ENCODE measurements around the gene PLEKHM3.

Gene PLEKHM3

DNA sequence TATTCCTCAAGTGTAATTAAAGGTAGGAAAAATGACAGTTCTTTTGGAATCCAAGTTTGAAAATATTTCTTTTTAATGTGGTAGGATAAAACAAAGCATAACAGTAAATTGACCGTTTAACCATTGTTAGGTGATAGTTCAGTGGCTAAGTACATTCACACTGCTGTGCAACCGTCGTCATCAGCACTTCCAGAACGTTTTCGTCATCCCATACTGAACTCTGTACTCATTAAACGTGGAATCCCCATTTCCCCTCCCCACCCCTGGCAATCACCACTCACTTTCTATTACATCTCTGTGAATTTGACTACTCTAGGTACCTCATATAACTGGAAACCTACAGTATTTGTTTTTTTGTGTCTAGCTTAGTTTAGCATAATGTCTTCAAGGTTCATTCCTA lies 222.7 kb downstream of the PLEKHM3 start:
- DNase-seq (ENCODE audit: low read depth in 2 of 2, low spot score in 1 of 2): no peak

DNA sequence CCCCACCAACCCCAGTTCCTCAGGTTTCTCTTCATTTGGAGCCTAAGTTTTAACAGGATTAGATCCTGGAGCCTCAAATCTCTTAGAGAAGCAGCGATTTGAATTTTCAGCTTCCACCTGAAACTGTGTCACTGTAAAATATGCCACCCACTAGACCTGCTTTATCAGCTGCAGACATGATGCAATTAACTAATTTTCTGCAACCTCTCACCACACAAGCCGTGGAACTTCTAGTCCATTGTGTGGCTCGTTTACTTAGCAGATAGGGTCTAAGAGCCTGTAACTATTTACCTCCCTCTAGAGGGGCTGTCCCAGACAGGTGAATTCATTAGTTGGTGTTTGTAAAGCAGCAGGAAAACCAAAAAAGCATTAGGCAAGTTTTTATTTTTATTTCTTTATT lies 224.1 kb downstream of the PLEKHM3 start:
- DNase-seq (ENCODE audit: low read depth in 2 of 2, low spot score in 1 of 2): no peak

DNA sequence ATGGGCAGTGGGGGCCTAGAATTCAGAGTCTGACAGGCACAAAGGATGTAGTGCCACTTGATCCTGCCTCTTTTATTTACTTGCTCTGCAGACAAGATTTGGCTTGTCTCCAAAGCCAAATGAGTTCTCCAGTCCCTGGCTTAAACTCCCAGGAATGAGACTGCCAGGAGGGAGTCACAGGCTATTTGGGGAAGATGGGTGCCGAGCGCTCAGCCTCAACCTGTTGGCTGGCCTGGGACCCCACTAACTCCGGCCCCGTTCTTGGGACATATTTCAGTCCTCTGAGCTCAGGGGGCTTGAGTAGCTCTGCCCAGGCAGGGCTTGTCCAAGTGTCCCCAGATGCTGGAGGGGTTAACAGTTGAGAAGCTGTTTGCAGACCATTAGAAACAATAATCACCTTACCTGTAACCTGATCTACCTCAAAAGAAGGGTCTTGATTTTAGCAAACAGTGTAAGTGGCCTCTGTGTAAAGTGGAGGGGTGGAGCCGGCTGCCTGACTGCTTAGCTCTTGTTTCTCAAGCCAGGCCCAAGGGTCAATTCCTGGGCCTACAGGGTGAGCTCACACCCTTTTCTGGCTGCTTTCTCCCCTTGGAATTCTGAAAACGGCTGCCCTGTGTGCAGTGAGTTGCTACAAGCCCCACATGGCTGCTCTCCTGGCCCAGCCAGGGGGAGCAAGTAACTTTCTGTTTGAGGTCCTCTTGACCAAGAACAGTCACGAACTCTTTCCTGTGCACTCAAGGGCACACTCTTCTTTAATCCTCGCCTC lies 228.6 kb downstream of the PLEKHM3 start:
- DNase-seq (ENCODE audit: low read depth in 2 of 2, low spot score in 1 of 2): no peak

DNA sequence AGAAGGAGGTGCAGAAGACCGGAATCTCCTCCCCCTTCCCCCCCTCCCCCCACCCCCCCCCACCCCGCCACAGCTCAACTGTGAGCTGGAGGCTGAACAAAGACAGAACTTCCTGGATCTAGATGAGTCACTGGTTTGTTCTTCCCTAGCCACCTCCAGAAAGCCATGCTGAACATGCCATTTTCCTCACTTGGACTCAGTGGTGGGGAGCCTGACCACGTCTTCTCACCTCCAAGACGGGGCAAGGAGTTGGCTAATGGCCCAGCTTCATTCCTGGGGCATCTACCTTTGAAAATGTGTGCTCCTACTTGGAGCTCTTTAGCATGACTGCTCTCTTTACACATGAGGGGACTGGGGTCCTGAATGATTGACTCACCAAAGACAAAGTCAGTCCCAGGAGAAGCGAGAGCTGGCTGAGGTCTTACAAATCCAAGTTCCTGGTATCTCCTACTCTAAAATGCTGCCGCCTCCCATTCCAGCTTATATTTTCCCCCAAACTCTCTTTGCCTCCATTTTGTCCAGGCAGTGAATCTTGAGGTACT lies 233.0 kb downstream of the PLEKHM3 start:
- DNase-seq (ENCODE audit: low read depth in 2 of 2, low spot score in 1 of 2): no peak

DNA sequence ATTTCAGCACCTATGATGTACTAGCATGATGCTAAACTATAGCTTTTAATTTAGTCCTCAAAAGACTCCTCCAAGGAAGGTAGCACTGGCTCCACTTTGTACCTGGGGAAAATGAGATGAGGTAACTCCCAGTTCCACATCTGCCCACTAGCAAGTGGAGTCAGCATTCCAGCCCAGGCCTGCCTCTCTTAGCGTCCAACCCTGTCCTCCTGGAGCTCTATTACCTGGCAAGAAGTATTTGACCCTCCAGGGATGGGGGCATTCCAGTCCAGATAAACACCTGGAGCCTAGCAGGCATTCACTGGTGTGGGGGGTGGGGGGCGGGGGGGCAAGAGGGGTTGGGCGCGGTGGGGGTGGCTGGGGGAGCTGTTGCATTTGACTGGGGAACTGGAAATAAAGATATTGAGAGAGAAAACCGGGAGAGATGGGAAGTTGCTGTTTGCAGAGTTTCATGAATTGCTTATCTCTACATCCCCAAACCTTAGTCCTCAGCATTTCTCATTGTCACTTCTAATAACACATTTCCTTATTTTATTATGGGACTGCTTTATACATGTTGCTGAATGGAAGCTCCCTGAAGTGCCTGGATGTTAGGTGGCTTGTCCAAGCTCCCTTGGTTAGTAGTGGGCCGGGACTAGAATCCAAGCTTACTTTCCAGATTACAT lies 233.6 kb downstream of the PLEKHM3 start:
- no peak for DNase-seq (ENCODE audit: low read depth in 2 of 2, low spot score in 1 of 2)

DNA sequence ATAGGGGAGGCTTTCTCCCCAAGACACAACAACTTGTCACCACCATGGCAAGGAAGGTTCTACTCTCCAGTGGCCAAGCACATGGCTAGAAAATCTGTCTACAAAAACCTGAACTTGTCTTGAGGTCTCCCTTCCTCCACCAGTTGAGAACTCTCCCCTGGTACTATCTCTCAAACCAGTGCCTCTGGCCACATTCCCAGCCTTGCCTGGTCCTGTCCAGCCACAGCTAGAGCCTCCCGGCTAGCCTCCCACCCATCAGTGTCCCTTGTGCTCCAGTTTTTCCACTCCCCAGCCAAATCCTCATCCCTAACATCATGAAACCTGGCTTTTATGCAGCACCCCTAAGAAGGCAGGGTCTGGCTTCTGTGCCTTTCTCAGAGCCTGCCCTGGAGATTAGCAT lies 234.4 kb downstream of the PLEKHM3 start:
- DNase-seq (ENCODE audit: low read depth in 2 of 2, low spot score in 1 of 2): no peak

DNA sequence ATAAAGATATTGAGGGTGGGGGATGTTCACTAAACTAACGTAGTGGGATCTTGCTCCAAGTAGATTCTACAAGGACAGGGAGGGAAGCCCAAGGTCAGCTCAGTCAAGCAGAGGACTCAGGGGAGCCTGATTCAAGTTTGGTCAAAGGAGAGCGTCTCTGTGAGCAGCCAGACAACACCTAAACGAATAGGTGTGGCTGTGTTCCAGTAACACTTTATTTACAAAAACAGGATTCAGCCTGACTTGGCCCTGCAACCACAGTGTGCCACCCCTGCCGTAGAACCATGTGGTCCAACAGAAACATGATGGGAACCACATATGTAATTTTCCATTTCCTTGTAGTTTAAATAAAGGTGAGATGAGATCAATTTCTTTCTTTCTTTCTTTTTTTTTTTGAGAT lies 237.5 kb downstream of the PLEKHM3 start:
- no peak for DNase-seq (ENCODE audit: low read depth in 2 of 2, low spot score in 1 of 2)

DNA sequence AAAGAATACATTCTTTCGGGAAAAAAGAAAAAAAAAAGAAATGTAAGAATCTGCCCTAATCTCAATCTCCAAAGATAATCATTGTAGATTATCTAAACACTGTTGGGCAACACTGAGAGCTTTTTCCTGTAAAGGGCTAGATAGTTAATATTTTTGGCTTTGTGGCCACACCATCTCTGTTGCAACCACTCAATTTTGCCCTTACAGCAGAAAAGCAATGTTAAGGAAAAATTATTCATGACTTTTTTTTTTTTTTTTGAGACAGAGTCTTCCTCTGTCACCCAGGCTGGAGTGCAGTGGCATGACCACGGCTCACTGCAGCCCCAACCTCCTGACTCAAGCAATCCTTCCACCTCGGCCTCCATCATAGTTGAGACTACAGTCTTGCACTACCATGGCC lies 238.3 kb downstream of the PLEKHM3 start:
- DNase-seq (ENCODE audit: low read depth in 2 of 2, low spot score in 1 of 2): no peak

DNA sequence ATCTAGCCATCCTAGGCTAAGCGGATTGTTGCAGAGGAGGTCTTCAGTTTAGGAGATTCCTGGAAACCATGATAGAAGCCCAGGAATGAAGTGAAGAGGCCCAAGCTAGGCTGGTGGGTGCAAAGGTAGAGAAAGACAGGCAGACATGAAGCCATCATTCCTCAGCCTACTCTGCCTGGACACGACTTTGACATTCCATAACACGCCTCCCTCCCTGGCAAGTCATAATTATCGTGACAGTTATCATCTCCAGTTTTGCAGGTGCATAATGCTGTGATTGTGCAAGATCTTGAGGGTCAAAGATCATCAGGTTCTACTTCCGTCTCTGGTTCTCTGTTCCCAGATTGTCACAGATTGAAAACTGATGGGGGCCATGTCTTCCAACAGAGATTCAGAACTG lies 240.4 kb downstream of the PLEKHM3 start:
- DNase-seq (ENCODE audit: low read depth in 2 of 2, low spot score in 1 of 2): no peak

DNA sequence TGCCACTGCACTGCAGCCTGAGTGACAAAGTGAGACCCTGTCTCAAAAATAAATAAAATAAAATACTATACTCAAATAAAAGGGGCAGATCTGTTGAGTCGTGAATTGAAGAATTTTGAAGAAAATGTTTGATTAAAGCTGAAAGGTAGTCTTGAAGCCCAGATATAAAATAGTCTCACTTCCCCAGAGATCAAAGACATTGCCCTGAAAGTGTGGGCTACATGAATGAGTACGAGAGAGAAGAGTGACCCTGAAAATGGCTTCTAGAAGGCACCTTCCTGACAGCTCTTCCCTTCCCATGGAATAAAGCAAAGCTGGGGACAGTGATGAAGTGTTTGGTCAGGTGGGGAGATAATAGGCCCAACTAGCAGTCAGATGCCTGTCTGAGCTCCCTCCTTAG lies 241.8 kb downstream of the PLEKHM3 start:
- DNase-seq (ENCODE audit: low read depth in 2 of 2, low spot score in 1 of 2): no peak

DNA sequence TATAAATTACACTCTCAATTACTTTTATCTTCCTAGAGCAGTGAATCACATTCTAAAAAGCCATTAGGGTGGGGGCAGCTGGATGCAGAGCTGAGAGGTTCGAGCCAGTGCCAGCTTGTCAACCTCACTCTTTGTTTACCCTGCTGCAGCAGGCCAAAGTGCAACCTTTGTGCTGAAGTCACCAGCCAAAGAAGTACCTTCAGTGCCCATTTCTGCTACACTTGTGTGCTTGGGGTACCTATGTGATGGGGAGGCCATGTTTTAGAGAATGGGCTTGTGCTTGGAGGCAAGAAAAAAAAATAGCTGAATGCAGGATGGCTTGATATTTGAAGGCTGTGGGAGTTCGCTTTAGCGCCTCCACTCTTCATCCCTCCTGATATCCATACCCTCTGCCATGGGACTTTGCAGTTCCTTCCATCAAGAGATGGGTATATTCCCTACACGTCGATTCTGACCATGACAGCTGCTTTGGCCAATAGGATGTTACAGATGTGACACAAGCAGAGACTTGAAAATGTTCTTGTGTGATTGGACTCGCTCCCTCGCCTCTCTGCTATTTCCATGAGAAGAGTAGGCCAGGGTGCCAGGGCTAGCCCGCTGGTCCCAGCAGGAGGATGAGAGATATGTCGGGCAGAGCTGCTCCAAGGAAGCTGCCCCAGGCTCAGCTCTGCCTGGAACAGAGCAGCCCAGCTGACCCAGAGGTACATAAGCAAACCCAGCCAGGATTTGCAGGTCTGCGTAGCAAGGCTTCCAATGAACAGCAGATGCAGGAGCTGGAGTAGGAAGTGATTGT lies 242.9 kb downstream of the PLEKHM3 start:
- no peak for DNase-seq (ENCODE audit: low read depth in 2 of 2, low spot score in 1 of 2)

DNA sequence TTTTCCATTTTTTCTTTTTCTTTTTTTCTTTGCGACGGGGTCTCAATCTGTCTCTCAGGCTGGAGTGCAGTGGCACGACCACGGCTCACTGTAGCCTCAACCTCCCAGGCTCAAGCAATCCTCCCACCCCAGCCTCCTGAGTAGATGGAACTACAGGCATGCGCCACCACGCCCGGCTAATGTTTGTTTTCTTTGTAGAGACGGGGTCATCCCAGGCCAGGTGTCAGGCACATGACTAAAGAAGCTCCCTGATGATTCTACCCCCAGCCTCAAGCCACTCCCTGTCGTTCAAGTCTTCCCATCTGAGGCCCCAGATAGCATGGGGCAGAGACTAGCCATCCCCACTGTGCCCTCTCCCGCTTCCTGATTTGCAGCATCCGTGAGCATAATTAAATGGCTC lies 245.8 kb downstream of the PLEKHM3 start:
- no peak for DNase-seq (ENCODE audit: low read depth in 2 of 2, low spot score in 1 of 2)

DNA sequence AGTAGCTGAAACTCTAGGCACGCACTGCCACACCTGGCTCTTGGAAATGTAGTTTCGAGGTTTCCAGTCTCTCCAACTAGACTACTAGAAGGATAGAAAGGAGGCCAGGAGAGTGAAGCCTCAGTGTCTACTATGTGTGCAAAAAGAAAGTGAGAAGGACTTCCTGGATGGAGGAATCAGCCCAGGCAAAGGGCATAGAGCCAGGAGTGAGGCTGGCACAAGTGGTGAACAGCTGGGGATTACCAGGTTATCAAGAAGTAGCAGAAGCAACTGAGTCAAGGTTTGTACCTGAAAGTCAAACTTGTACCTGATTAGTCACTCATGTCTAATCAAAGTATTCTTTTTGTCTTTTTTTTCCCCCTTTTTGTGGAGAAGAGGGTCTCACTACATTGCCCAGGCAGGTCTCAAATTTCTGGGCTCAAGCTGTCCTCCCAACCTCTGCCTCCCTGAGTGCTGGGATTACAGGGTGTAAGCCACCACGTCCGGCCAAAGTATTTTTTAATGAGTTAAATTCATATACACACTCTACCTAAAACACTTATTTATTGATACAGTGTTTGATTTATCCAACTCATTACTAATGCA lies 246.9 kb downstream of the PLEKHM3 start:
- no peak for DNase-seq (ENCODE audit: low read depth in 2 of 2, low spot score in 1 of 2)

DNA sequence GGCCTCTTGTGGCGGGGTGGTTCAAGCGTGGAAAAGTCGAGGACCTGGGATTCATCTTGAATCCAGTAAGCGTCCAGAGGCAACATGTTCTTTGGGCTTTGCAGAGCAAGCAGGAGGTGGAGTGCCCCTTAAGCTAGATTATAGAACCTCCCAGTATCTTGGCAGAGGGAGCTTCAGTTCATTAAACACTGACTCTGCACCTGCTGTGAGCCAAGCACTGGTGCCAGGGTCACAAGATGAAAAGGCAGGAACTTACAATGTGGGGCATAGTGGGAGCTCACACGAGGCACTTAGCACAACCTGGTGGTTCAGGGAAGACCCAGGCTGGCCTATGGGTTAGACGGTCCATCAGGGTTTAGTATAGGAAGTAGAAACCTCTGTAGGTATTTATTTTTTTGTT lies 248.2 kb downstream of the PLEKHM3 start:
- DNase-seq (ENCODE audit: low read depth in 2 of 2, low spot score in 1 of 2): no peak

DNA sequence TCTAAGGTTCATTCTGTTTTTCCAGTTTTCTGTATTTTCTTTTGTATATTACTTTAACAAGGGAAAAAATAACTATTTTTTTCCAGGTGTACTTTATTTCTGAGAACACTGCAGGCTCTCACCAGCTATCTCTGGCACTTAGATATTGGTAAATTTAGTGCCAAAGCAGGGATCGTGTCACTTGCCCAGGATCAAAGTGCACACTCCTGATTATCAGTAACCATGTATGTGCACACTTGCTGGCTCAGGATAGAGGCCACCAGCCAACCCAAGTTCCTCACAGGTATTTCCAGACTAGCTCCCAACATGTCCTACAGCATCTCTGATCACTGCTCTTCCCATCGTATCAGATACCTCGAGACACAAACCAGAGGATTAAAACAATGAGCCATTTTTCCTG lies 249.9 kb downstream of the PLEKHM3 start:
- no peak for DNase-seq (ENCODE audit: low read depth in 2 of 2, low spot score in 1 of 2)

DNA sequence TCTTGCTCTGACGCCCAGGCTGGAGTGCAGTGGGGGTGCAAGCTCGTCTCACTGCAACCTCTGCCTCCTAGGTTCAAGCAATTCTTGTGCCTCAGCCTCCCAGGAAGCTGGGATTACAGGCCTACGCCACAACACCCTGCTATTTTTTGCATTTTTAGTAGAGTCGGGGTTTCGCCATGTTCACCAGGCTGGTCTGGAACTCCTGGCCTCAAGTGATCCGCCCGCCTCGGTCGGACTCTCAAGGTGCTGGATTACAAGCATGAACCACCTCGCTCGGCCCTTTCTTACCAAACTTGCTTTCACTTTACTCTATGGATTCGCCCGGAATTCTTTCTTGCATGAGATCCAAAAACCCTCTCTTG lies 252.5 kb downstream of the PLEKHM3 start:
- no peak for DNase-seq (ENCODE audit: low read depth in 2 of 2, low spot score in 1 of 2)

DNA sequence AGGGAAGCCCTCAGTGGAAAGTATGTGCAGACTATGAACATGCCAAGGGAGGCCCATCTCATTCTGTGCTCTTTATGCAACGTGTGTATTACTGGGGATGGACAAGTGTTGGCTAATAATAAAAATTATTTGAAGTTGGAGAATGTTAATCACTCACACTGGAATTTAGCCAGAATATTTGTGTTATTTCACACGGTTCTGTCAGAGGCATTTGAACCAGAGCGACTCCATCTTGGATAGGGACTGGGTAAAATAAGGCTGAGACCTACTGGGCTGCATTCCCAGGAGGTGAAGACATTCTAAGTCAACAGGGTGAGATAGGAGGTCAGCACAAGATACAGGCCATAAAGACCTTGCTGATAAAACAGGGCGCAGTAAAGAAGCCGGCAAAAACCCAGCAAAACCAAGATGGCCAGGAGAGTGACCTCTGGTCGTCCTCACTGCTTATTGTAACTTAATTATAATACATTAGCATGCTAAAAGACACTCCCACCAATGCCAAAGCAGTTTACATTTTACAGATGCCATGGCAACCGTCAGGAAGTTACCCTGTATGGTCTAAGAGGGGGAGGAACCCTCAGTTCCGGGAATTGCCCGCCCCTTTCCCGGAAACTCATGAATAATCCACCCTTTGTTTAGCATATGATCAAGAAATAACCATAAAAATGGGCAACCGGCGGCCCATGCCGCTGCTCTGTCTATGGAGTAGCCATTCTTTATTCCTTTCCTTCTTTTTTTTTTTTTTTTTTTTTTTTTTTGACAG lies 253.1 kb downstream of the PLEKHM3 start:
- DNase-seq (ENCODE audit: low read depth in 2 of 2, low spot score in 1 of 2): no peak

DNA sequence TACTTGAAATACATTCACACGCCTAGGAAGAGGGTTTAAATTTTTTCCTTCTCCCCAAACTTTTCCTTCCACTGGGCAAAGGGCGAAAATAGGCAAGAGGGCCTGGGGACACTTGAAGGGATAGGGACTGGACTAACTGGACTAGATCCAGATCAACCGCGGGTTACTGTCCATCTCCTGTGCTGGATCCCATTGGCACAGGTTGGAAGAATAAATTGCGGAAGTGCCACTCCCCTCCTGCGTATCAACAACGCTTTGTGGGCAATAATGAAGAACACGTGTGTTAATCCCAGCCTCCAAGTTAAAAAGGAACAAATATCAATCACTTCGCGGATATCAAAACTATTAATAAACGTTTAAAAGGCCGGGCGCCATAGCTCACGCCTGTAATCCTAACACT lies 253.9 kb downstream of the PLEKHM3 start:
- DNase-seq (ENCODE audit: low read depth in 2 of 2, low spot score in 1 of 2): no peak

Data from stimulated activated CD8-positive, alpha-beta memory T cell treated with anti-CD3 and anti-CD28 coated beads, Interleukin-4, amount 100 ng/mL, for 1 hour (primary cell).